ENCODE results near the gene KLHL28.

The KLHL28 gene

GRCh38 chr14:44960146-44960545, 1.6 kb downstream of the KLHL28 start:
- DNase-seq: peak in 1 of 2 donors; percentile 15

GRCh38 chr14:44959538-44959937, 2.2 kb downstream of the KLHL28 start:
- DNase-seq: no peak

DNA sequence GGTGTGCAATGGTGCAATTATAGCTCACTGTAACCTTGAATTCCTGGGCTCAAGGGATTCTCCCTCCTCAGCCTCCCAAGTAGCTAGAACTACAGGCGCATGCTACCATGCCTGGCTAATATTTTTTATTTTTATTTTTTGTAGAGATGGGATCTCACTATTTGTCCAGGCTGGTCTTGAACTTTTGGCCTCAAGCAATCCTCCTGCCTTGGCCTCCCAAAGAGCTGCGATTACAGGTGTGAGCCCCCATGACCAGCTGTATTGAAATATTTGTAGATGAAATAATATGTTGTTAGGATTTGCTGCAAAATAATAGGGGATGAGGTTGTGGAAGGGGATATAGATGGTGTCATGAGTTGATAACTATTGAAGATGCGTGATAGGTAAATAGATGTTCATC, 4.9 kb downstream of the KLHL28 start:
- no peak for DNase-seq

DNA sequence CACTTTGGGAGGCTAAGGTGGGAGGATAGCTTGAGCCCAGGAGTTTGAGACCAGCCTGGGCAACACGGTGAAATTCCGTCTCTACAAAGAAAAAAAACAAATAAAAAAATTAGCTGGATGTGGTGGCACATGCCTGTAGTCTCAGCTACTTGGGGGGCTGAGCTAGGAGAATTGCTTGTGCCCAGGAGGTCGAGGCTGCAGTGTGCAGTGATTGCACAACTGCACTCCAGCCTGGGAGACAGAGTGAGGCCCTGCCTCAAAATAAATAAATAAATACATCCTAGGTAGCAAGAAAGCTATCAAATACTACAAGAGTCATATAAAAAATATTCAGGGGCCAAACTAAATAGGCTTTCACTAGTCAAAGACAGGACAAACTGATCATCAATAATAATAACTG, 6.2 kb downstream of the KLHL28 start:
- DNase-seq: no peak

DNA sequence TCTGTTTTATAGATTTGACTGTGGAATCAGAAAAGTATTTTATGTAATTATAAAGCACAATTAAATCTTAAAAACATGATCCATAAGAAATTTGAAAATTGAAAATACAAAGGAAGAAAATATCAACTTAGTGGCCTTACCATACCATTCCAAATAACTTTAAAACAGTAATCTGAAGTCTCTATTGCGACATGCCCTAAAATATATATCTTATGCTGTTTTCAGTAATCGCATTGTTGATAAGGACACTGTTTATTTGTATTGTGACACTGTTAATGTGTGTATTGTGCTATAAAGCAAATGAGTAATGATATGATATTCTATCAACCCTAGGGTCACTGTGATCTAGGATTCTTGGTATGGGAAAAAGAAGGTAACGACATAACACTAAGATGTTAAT, 7.0 kb downstream of the KLHL28 start:
- no peak for DNase-seq

GRCh38 chr14:44952391-44953110, 9.2 kb downstream of the KLHL28 start:
- no peak for DNase-seq

DNA sequence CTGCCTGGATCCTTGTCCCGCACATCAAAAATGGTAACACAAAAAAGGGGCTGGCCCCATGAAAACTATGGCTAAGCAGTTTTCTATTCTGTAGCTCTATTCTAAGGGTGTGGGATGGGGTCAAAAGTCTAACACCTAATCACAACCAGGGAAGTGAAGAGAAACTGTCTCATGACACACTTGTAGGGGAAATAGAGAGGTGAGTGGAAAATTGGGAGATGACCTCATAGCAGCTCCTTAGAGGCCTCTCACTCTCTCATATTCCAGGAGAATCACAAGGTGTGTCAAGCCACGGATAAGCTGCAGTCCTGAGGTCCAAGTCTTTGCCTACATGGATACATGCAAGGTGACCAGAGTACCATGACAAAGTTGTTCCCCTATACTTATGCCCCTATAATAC, 10.7 kb downstream of the KLHL28 start:
- DNase-seq: no peak

DNA sequence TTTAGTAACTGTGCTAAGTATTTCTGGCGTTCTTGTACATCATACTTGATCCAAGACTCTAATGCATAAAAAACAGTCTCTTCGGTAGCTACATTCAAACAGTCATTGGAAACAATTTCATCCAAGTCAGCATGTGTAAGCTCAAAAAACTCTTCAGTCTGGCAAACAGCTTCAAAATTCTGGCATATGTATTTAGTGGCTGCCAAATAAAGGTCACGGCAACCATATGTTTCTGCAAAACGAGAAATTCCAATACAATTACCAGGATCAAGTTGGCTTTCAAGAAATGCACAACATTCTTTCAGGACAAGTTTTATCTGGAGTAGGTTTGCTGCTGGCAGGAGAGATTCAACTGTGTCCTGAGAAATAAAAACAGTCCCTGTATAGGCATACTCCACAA, 16.5 kb downstream of the KLHL28 start:
- DNase-seq: no peak

DNA sequence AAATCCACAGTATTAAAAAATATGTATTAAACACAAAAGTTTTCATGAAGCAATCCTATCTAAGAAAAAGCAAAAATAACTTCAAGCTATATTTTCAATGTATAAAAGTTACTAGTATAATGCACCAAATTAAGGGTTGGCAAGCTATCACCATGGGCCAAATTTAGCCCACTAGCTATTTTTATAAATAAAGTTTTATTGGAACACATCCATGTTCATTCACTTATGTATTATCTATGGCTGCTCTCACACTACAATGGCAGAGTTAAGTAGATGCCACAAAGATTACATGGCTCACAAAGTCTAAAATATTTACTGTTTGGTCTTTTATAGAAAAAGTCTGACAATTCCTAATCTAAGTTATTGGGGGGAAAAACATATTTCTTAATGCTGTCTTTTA, 17.6 kb downstream of the KLHL28 start:
- DNase-seq: no peak

DNA sequence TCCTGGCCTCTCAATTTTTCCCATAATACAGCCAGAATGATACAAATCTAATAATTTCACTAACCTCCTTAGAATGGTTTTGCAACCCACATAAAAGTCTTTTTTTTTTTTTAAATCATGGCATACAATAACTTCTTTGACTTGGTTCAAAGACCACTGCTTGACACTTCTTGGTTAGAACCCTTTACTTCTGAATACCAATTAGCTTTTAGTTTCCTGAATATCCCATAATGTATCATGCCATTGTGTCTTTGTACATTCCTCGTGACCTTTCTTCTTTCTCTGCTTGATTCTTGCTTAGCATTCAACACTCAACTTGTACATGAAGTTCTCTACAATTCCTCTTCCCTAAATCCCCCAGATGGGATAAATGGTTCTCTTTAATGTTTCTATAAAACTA, 19.3 kb downstream of the KLHL28 start:
- DNase-seq: no peak

DNA sequence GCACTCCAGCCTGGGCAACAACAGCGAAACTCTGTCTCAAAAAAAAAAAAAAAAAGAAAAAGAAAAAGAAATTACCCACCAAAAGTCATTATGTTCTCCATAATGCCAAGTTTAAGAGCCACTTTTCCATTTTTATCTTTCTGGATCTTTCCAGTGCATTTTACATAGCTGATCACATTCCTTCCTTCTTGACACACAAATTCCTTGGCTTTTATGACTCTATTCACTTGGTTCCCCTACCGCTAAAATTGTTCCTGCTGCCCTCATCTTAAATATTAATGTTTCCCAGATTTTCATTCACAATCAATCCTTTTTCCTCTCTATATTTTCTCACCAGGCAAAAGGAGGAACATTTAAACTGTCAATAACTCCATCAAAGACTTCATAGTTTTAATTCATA, 20.2 kb downstream of the KLHL28 start:
- DNase-seq: no peak

GRCh38 chr14:44940944-44941343, 20.8 kb downstream of the KLHL28 start:
- no peak for DNase-seq

DNA sequence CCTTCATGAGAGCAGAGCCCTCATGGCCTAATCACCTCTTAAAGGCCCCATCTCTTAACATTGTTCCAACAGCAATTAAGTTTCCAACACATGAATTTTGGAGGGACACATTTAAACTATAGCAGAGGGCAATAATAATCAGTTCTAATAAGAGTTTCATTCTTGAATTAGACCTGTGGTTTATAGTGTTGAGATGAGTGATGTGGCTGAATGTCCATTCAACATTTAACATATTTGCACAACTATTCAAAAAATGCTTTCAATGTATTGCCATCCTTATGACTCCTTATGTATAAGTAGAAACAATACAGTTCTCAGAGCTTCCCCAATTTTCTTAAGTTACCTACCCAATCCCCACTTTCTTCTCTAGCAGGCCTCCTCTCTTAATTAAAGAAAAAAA, 21.5 kb downstream of the KLHL28 start:
- DNase-seq: no peak

GRCh38 chr14:44937547-44937946, 24.2 kb downstream of the KLHL28 start:
- DNase-seq: no peak

DNA sequence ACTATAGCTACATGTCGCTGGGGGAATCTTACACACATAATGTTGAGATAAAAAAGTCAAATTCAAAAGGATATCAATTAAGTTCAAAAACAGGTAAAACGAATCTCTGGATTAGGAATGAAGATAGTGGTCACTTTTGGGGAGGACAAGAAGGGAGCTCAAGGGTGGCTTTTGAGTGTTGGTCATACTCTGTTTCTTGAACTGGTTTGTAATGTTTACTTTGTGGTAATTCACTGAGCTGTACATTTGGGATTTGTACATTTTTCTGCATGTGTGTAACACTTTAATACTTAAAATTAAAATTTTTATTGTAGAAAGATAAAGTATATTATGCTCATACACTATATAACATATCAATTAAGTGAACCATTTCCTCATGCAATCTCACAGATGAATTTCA, 26.6 kb downstream of the KLHL28 start:
- DNase-seq: no peak

GRCh38 chr14:44928793-44929192, 33.0 kb downstream of the KLHL28 start:
- DNase-seq: no peak

DNA sequence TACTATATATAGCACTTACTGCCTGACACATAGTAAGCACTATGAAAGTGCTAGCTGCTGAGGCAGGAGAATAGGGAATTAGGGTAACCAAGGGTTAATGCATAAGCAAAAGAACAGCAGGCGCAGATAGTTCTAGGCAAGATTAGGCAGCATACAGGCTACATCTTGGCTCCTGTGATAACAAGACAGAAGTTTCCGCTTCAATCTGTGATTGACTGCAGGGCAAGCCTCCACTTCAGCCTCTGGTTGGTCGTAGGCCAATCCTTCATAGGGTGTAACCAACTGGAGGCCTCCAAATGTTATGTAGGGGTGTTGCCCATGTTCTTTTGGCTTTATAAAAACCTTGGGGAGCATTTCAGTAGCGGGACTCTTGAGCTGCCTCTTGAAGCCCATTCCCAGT, 46.9 kb downstream of the KLHL28 start:
- DNase-seq: no peak

GRCh38 chr14:44912041-44912869, 49.5 kb downstream of the KLHL28 start:
- DNase-seq: no peak

DNA sequence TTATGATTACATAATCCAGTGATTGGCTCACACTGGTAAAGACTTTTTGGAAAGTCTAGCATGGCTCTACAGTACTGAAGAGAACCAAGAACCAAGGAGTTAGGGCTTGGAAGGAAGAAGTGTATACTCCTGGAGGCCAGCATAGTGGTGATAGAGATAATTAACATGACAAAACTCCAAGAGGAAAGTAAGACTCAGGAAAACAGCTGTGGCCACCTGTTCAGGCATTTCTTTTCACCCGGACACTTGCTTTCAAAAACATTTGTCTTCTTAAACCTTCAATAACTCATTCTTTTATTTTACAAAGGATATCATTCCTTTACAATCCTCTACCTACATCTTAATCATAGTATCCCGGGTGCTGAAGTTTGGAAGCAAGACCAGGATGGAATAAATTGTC, 50.9 kb downstream of the KLHL28 start:
- DNase-seq: no peak

DNA sequence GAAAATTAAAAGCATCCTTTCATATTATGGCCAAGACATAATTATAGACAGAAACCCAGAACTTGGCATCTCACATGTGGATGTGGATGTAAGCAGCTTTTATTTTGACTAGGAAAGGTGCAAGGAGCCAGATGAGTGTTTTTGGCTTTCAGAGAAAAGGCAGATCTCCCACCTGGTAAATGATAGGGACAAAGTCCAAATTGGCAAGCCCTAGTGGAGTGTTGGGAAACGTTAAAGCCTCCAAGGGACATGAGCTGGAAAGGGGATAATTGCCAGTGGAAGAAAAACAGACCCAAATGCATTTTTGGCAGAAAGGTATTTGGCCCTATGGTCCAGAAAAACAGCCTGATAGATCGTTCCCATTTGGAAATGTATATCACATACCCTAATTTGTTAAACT, 60.1 kb downstream of the KLHL28 start:
- no peak for DNase-seq

DNA sequence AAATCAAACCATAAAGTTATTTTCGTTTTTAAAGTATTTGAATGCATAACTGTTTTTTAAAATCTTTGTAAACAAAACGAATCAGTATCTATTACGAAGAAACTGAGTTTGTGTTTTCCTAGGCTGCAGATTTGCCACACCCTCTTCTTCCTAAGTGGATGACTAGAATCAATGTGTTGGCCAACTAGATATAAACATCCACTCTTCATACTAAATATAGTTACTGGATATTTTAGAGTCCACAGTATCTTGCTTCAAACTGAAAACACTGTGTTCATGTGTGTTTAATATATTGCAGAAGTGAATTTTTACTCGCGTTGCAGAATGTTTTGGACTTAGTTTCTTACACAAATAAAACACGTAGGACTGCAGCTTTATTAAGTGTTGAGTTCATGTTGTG, 63.2 kb downstream of the KLHL28 start:
- no peak for DNase-seq

DNA sequence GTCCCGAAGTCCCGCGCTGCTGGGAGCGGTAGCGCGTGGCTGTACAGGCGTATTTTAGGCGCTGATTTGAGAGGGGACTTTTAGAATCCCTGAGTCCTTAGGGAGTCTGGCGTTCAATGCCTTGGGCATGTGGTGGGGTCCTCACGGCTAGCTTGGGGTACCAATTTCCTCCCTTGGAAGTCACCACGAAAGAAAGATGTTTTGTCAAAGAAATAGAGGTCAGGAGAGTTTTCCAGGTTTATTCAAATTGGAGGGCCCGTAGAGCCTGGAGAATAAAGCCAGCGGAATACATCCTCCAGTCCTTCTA, 63.9 kb downstream of the KLHL28 start:
- no peak for DNase-seq

GRCh38 chr14:44897041-44897844, 64.5 kb downstream of the KLHL28 start:
- peak; percentile 94 to 96 for DNase-seq

Data from inflammatory macrophage treated with lipopolysaccharide for 1 hour (primary cell).